IPS DF 4.7 (cell line): ENCODE results near the gene CAMTA1.

Source experiments
- DNase-seq: peaks from one replicate; pipeline ENCODE4 v3.0.0-alpha.2; 2013; ENCODE audit warnings: low spot score; ENCODE audit errors: extremely low read depth

CAMTA1 gene

DNA sequence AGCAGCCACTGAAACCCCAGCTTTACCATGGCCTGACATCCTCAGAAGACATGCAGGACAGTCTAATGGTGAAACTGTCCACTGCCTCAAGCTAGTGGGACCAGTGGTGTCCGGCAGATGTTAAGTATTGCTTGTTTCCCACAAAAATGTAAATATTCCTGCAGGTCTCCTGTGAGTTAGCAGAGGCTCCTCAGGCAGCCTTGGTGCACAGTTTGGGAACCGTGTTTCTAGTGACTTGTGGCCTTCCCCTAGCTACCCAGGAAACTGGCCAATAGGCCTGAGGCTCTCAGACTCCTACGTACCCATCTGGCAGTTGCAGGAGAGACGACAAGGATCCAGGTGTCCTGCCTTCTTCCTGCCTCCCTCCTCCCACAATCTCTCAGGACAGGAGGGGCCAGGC is 142.4 kb downstream of the CAMTA1 start:
- DNase-seq: no peak

DNA sequence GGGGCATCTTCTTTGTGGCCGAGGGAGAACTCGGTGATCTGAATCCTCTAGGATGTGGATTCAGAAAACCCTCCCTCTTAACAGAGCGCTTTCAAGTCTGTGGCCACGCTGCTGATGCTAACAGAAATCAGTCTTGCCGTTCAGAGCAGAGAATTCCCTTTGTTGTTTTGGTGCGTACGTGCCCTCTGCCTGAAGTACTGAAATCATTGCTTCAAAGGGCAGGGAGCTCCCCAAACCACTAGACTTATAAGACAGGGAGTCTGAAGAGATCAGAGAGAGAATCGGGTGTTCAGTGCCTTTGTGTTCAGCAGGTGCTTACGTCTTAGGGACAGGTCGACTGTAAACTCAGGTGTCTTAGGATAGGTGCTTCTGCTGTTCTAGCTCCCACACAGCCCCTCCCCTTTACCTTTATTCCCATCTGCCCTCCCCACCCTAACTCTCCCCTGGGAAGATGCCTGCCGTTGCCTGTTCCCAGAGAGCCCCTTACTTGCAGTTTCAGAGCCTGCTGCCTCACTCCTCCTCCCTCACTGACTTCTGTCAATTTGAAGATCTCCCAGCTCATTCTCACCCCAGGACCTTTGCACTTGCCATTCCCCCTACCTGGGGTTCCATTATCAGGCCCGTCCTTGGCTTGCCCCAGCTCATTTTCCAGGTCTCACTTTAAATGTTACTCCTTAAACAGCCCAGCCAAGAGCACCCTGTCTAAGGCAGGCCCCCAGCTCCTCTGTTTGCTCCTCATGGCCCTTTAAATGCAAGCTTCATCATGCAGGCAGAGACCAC is 143.0 kb downstream of the CAMTA1 start:
- no peak for DNase-seq

DNA sequence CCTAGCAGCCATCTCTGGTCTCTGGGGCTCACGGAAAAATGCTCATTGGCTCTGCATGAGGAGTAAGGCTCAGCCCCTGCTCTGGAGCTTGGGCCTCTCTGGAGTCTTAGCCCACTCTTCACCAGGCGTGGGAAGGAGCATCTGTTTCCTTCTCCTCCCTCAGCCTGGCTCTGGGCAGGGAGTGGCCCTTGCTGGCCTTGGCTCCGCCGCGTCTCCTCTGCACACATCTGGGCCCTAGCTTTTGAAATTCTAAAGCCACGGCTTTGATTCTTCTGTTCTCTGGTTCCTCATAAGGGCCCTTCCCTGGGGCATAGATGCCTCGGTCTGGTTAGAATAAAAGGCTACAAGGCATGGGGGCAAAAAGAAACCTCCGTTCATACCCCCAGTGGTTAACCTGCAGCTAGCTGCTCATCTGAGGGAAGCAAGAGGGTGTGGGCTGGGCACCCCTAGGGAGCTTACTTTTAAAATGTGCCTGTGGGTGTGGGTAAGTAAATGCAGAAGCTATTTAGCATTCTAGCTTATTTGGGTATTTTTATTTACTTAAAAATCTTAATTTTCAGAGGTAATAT is 145.6 kb downstream of the CAMTA1 start:
- DNase-seq: no peak

DNA sequence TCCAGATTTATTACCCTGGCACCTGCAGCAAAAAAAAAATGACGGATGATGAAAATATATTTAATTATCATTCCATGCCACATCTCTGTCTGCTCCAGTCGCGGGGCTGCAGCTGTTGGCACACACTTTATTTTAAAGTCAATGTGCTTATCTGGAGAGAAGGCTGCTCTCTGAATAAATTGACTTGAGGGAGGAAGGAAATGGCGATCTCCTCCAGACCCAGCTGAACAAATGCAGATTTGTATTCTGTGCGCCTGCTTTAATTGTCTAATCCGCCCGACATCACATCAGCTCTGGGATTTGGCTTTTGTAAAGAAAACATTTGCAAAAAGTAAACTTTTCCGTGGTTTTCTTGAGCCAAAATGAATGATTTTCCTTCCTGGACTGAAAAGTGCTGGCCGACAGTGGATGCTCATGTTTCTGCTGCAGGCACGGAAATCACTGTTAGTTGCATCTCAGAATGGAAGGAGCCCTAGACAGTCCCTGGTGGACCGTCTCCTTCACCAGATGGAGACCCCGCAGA is 150.2 kb downstream of the CAMTA1 start:
- DNase-seq: no peak

DNA sequence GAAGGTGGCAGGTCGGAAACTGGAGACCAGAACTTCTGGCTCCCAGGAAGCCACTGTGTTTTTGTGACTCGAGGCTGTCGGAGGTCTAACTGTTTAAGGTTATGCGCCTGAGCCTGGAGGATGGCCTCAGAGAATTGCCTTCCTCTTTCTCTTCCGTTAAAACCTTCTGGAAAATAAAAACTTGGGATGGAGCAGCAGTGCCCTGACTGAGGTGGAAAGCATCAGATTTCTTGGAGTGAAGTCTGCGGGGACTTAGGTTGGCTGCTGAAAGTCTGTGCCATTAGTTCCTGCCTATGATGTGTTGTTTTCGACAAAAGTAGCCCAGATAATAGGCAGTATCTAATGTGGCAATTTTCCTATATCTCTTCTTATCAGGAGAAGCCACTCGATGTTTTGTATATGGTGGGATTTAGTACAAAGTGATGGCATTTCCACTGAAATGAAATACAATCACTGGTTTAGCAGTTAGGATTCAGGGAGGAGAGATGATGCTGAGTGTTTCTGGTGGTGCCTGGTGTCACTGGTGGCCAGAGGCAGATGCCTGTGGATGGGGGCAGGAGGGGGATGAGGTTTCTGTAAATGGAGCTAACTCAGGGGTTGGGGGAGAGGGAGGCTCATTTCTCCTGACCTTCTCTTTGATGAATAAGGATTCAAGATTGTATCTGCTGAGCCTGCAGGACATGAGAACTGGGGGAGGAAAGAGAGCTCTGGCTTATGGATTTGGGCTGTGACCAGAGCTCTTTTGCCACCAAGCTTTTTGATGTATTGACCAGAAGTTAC is 150.8 kb downstream of the CAMTA1 start:
- DNase-seq: no peak

DNA sequence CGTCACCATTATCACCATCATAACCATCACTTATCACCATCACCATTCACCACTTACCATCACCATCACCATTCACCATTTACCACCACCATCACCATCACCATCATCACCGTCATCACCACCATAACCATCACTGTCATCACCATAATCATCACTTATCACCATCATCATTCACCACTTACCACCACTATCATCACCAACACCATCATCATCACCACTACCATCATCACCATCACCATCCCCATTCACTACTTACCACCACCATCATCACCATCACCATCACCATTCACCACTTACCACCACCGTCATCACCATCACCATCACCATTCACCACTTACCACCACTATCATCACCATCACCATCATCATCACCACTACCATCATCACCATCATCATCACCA is 151.8 kb downstream of the CAMTA1 start:
- DNase-seq: no peak

DNA sequence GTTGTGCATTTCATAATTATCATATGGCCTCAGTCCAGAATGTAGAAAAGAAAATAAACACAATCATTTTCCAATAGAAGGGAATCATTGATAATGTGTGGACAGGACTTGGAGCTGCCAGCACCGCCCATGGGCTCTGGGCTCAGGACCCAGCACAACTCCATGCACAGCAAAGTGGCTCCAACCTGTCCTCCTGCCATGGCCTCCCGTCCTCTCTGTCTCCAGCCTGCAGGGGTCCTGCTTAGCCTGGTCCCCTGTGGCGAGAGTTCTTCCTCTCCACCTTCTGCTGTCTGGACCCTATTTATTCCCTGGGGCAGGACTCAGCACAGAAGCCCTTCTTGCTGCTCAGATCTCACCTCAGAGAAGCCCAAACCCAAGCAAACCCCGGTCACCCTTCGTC is 154.1 kb downstream of the CAMTA1 start:
- no peak for DNase-seq

DNA sequence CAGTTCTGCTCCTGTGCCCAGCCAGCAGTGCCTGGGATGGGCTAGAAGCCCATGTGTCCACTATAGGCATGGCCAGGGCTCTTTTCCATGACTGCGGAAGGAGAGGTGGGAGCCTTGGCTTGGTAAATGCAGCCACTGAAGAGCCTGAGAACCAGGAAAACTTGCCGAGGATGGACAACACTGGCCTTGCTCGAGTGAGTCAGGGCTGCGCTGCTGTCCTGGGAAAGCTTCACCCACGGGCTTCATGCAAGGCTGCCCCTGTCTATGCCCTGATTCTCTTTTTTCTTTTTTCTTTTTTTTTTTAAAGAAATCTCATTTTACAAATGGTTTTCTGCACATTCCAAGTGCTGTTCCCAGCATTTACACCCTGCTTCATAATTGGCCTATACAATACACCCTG is 156.5 kb downstream of the CAMTA1 start:
- no peak for DNase-seq

DNA sequence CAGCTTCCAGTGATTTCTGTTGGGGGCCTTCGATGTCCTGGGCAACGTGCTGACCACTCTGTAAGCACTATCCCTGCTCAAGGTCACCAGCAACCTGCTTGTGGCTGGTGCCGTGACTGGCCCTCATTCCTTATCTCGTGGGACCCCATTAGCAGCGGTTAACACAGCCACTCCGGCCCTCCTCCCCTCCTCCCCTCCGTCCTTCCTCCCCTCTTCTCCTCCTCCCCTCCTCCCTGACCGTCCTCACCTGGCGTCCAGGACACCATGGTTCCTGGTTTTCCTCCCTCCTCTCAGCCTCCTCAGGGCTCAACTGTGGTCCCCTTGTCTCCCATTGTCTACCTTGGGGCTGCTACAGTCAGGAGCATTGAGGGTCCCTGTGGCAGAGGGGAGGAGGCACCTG is 157.7 kb downstream of the CAMTA1 start:
- DNase-seq: no peak

DNA sequence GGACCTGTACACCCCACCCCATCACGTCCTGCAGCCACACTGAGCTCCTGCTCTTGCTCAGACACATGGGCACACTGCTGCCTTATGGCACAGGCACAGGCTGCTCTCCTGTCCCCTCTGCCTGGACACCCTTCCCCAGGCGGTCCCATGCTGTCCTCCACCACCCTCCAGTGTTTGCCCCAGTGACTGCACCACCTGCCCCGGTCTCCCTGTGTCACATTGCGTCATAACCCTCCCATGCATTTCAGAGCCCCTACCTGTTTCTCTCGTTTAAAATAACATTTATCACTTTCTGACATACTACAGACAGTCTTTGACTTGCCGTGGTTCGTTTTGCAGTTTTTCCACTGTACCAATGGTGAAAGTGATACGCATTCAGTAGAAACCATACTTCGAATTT is 159.2 kb downstream of the CAMTA1 start:
- DNase-seq: no peak

DNA sequence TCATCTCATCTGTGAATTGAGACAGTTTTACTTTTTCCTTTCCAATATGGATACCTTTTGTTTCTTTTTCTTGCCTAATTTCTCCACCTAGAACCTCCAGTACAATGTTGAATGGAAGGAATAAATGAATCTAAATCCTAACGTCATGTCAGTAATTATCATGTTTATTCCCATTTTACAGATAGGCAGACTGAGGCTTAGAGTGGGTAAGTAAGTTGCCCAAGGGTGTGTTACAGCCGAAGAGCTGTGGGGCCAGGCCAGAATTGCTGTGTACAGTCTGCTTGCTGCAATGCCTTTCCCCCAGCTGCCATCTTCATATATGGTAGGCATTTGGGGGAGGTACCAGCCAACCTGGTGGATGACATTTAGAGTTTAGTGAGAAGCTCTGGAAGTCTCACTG is 162.7 kb downstream of the CAMTA1 start:
- DNase-seq: no peak

DNA sequence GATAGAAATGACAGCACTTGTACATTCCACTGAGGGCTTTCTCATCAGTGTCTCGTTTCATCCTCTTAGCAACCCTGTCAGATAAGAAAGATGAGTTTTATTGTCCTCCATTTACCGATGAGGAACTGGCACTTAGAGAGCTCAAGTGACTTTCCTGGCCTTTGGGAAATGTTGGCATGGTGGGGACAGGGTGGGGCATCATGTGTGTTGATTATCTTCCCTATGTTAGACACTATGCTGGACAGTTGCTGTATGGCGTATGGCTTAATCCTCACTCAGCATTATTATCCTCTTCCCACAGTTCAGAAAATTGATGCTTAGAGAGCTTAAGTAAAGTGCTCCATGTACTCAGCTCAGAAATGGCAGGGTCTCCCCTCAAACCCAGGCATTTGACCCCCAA is 163.2 kb downstream of the CAMTA1 start:
- no peak for DNase-seq

DNA sequence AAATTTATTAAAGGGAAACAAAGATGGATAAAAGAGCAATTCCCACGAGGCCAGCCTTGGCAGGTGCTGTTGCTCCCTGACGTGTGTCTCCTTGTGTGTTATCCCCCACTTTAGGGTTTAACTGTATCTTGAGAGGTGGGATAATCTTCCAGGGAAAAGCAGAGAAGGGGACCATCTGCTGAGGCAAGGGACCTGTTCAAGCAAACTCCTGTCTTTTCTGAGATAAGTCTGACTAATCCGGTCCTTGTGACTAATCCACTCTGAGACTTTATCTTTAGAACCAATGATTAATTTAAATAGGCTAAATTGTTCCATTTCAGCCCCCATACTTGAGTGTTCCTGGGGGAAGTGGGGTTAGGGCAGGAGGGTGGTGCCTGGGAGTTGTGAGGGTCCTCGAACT is 163.6 kb downstream of the CAMTA1 start:
- no peak for DNase-seq

DNA sequence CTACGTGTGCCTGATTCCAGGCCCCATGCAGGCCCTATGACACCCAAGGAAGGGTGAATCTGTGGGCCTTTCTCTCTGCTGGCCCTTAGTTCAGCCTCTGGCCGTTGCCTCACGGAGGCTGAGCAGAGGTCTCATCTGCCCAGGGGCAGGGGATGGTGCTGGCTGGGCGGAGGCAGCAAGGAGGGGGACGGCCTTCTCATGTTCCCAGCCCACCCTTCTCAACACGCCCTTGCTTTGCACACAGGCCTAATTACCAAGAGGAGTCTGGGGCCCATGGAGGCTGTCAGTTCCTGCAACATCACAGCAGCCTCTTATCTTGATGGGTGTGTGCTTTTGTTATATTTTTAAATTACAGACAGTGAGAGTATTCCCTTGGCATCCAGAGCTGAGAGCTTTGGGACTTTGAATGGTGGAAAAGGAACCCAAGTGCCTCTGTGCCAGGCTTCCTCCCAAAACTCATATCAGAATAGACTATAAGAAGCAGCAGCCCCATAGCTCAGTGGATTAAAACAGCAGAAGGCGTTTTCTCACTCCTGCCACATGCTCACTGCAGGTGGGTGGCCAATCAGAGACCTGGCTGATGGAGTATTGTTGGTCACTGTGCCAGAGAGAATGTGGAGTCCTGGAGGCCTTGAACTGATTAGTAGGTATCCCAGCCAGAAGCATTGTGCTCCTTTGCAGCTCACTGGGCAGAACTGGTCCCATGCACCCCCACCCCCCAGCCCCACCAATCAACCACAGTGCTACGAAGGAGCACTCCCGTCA is 164.9 kb downstream of the CAMTA1 start:
- DNase-seq: no peak

DNA sequence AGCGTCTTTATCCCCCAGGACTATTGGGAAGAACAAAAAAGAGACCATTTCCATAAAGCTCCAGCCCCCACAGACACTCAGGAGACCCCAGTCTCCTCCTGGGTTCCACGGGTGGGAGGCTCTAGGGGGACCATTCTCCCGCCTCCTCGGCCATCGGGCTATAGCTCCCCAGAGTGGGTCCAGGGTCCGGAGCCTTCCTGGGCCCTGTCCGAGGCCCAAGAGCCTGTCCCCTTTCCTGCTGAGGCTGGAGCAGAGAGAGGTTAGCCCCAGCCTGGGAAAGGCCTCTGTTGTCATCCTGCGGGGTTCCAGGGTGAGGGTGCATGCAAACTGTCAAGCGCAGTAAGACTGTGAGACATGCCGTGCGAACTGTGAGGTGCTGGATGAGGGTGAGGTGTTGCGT is 166.3 kb downstream of the CAMTA1 start:
- DNase-seq: no peak

DNA sequence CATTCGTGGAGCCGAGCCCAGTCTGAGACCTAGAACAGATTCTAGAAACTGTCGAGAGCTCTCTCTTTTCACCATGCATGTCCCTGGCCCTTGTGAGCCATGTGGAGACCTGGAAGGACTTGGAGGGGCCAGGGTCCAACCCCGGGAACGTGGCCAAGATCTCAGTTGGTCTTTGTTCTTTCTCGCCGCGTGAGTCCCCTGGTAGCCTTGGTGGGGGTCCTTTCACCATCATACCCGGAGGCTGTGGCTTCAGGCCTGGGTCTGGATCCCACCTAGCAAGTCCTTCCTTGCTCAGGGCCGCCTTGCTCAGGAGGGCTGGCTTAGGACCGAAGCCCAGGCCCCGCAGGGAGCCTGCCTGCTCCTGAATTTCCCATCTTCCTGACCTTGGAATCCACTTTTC is 168.0 kb downstream of the CAMTA1 start:
- no peak for DNase-seq

DNA sequence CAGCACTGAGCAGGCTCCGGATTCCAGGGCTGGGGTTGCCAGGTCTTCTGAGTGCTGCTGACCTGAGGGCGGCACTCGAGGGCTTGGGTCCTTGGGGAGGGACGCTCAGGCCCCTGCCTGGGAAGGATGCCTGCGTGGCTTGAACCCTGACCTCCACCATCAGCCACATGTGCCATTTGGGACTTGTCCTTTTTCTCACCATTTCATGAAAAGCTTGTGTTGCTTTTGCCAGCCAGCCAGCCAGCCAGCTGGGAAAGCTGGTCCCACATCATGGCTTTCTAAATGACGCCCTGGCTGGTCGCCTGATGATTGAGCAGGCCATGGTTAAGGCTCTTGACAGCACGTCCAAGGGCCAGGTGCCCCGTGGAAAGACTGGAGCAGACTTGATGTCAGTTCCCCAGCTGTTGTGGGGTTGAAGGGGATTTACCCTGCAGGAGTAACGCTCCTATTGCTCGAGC is 168.7 kb downstream of the CAMTA1 start:
- no peak for DNase-seq

DNA sequence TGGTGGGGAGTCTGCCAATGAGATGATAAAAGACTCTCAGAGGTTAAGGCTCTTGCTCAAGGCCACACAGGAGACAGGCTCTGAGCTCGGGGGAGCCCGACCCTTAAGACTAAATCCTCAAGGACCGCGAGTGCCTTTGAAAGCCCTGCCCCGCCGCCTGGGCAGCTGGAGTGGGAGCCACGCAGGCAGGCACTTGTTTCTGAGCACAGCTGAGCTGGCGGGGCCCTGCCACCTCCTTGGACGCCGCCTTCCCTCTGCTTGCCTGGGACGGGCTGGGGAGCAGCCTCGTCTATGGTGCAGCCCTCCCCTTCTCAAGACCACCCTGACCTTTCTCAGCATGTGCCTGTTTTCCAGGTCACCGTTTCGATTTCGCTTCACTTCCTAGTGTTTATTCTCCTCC is 169.3 kb downstream of the CAMTA1 start:
- DNase-seq: no peak

DNA sequence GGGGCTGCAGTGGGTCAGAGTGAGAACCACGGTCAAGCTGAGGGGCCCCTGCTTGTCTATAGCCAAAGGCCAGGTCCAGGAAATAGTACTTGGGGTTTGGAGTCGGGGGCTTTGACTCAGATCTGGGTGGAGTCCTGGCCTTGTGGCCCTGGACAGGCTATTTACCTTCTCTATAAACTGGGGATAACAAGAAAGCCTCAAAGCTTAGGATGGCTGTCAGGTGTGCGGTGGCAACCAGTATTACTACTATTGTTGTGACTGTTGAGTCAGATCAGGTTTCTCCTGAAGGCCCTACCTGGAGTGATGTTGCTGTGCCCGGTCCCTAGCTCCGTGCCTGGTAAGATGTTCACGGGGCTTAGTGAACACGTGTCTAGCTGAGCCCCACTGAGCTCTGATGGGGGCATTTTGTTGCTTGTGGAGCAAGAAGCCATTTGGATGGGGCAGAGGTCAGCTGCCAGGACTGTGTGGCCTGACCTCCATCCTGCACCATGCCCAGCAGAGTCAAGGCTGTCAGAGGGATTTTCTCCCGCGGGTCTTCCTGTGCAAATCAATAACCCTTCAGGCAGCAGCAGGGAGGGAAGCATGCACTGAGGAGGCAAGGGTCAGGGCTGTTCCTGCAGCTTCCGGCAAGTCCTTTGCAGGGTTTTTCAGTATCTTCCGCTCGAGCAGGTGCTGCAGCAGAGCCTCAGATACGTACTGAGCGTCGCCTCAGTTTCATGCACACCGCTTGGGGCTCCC is 170.3 kb downstream of the CAMTA1 start:
- DNase-seq: no peak

DNA sequence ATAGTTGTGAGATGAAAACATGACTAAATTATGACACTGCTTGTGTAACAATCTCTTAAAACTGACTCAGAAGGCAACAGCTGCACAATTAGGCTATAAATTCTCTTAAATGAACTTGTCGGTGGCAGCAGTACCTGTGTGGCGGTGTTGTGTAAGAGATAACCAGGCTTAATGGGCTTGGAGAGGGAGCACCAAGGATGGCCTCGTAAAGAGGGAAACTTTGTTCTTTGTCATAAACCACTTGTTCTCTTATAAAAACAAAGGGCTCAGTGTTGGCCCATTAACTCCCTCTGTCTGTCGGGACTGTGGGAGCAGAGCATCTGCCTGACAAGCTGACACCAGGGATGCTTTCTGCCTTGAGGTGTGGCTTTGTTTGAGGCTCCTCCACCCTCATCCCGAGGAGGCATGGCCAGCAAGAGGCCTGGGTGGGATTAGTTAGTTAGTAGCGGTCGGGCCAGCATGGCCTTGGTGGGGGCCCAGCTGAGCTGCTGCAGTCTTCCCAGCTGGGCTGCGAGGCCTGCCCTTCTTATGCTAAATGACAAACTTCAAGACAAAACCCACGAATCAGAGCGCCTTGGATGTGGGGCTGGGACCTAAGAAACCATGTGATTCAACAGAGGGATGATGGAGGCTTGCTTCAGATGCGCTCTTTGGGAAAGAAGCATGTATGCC is 171.4 kb downstream of the CAMTA1 start:
- DNase-seq: no peak
